ENCODE measurements around the gene EPS8L1.

EPS8L1 gene

GRCh38 chr19:55080968-55081769, 5.5 kb downstream of the EPS8L1 start:
- peak; percentile 83 for DNase-seq

- DNase-seq: no peak
These were observed 6.0 kb downstream of the EPS8L1 start for GRCh38 chr19:55081770-55082019.

GRCh38 chr19:55082020-55082851, 6.6 kb downstream of the EPS8L1 start:
- peak; percentile 20 for DNase-seq

- DNase-seq: no peak
These were observed 7.6 kb downstream of the EPS8L1 start for GRCh38 chr19:55083004-55083850.

GRCh38 chr19:55084416-55084815, 8.7 kb downstream of the EPS8L1 start:
- no peak for DNase-seq

- no peak for DNase-seq
These were observed 10.4 kb downstream of the EPS8L1 start for GRCh38 chr19:55085923-55086715.

GRCh38 chr19:55086730-55087541, 11.3 kb downstream of the EPS8L1 start:
- peak; percentile 21 for DNase-seq

- no peak for DNase-seq
These were observed 11.9 kb downstream of the EPS8L1 start for GRCh38 chr19:55087542-55087901.

GRCh38 chr19:55088021-55088451, 12.4 kb downstream of the EPS8L1 start:
- no peak for DNase-seq

- peak; percentile 55 for DNase-seq
These were observed 13.1 kb downstream of the EPS8L1 start for GRCh38 chr19:55088543-55089341.

- DNase-seq: no peak
These were observed 13.8 kb downstream of the EPS8L1 start for GRCh38 chr19:55089342-55089944.

- no peak for DNase-seq
These were observed 14.9 kb downstream of the EPS8L1 start for GRCh38 chr19:55090564-55090963.

GRCh38 chr19:55091126-55091910, 15.6 kb downstream of the EPS8L1 start:
- no peak for DNase-seq

- no peak for DNase-seq
These were observed 16.3 kb downstream of the EPS8L1 start for GRCh38 chr19:55091955-55092354.

- no peak for DNase-seq
These were observed 17.0 kb downstream of the EPS8L1 start for GRCh38 chr19:55092423-55093318.

GRCh38 chr19:55094456-55095259, 19.0 kb downstream of the EPS8L1 start:
- DNase-seq: no peak

- DNase-seq: no peak
These were observed 19.8 kb downstream of the EPS8L1 start for GRCh38 chr19:55095260-55096060.
